ENCODE data around the gene KLF15. TPM values are rescaled to one million over a fixed set of nuclear protein-coding genes. Genes with fewer than 3 reads are reported as not detected.

The KLF15 gene
- total and polyA plus RNA-seq, 9 of the 15 experiments (the other 6 are each of a cell fraction or from before 2014, with no cell fraction given) = 0.08 to 4.8 (median 1.2) TPM

DNA sequence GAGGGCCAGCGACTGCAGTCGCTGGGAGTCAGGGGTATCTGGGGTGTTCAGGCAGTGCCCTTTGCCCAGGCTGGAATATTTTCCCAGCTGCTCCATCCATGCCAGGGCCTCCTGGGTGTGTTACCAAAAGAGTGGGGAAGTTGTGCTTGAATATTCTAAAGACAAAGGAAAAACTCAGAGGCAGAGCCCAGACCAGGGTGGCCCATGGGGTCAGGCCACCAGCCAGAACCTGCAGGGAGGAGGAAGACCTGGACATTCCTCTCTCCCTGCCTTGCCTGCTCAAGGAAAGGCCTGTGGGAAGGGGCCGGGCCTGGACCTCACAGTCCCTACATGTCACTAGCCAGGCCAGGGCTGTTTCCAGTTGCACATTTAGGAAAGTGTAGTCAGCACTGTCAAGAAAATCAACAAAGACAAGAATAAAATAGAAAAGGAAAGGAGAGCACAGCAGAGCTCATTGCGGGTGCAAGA lies 16.0 kb upstream of the KLF15 start (continued):
- no peak for TF ChIP-seq PHF21A (IDR thresholded peaks at IDR 0.05; ENCODE audit: borderline replicate concordance, low read depth)

DNA sequence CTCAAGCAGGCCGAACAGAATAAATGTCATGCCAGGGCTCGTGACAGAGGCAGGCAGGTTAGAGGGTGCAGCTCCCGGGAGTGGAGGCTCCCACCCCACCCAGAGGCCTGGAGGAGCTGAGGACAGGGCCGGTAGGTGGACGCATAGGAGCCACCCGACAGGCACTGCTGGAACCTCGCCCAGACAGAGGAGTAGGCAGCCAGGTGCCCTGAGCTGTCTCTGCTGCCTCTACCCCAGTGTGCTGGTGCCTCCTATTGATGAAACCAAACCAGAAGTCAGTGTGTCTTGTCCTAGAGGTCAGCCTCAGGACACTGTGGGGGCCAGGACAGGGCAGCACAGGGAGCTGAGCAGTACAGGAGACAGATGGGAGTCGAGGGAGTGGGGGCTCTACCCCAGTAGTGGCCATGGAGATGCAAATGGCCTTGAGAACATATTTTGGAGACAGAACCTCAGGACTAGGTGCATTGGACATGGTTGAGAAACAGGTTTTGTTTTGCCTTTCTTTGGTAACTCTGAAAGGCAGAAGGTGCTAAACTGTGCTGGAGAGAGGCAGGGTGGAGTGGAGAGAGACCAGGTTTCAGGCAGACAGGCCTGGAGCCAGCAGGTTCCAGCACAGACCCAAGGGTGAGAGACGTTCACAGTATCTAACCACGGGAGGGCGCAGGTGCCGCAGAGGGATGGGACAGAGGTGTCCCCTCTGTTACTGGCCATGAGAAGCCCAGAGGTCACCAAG lies 15.4 kb upstream of the KLF15 start:
- H3K27me3 ChIP-seq (ENCODE audit: control insufficient read depth in 2 of 2, insufficient read depth in 2 of 2, low read length in 2 of 2) = peaks cover 10 to 64% of the 10 kb centered on the region in 2 experiments; a peak in 4 of 5 replicates
- H3K9me3 ChIP-seq (replicated peaks; ENCODE audit: control insufficient read depth, insufficient read depth, low read depth, low read length) = no peaks in the 10 kb centered on the region
- no peaks in the 10 kb centered on the region for H3K36me3 ChIP-seq (ENCODE audit: control insufficient read depth, insufficient read depth, low read length)
- no peaks in the 10 kb centered on the region for H3K9me1 ChIP-seq (ENCODE audit: control insufficient read depth, insufficient read depth, low read length)
- BruUV-seq (replicated peaks) = no TSS peak
- CTCF ChIA-PET (ENCODE audit: low intra/inter-chr PET ratio) = no interaction called here
- intact Hi-C loops (cut with micrococcal nuclease) (no loop called here), in situ Hi-C loops (cut with MboI) (no loop called here)
- no peaks in the 10 kb centered on the region for H3K79me2 ChIP-seq (ENCODE audit: control insufficient read depth, insufficient read depth, low read length)
- DNase-seq (ENCODE audit: extremely low read depth in 1 of 4, low spot score in 3 of 4) (peak in 2 of 4 experiments; percentile 9 to 16), ATAC-seq (peak; percentile 85), FAIRE-seq (no peak)
- H3K4me1 ChIP-seq (replicated peaks in 1 of 2; ENCODE audit: control insufficient read depth in 2 of 2, insufficient read depth in 2 of 2, low read length in 2 of 2) = no peaks in the 10 kb centered on the region
- no peak overlapping the region for H3K27ac ChIP-seq (ENCODE audit: extremely low read depth, low read depth, low read length)
- POLR2A ChIA-PET = no interaction called here
- H4K20me1 ChIP-seq (replicated peaks; ENCODE audit: control insufficient read depth, insufficient read depth, low read length) = no peaks in the 10 kb centered on the region
- 3% methylated on average over 10 of the region's 12 CpGs for WGBS (ENCODE audit: insufficient coverage, low coverage, missing lambda C conversion rate)
- H3K4me3 ChIP-seq = no peak overlapping the region
- TF ChIP-seq RAD21 (CRISPR knock-in tag; conservative IDR thresholded peaks at IDR 0.05 in 1 of 2, IDR thresholded peaks at IDR 0.05 in 1 of 2) (peak in 1 of 2 experiments; percentile 19; a peak in 1 of 4 replicates), TCF7L2 (IDR thresholded peaks at IDR 0.05; ENCODE audit: low read depth, low read length) (no peak)
- TF ChIP-seq, protein P1, sequence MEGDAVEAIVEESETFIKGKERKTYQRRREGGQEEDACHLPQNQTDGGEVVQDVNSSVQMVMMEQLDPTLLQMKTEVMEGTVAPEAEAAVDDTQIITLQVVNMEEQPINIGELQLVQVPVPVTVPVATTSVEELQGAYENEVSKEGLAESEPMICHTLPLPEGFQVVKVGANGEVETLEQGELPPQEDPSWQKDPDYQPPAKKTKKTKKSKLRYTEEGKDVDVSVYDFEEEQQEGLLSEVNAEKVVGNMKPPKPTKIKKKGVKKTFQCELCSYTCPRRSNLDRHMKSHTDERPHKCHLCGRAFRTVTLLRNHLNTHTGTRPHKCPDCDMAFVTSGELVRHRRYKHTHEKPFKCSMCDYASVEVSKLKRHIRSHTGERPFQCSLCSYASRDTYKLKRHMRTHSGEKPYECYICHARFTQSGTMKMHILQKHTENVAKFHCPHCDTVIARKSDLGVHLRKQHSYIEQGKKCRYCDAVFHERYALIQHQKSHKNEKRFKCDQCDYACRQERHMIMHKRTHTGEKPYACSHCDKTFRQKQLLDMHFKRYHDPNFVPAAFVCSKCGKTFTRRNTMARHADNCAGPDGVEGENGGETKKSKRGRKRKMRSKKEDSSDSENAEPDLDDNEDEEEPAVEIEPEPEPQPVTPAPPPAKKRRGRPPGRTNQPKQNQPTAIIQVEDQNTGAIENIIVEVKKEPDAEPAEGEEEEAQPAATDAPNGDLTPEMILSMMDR (IDR thresholded peaks at IDR 0.05 in 2 of 3, conservative IDR thresholded peaks at IDR 0.05 in 1 of 3; ENCODE audit: insufficient read depth in 2 of 3, low read depth in 1 of 3, low read length in 3 of 3) = peak; percentile 19 to 38 (median 26); a peak in 4 of 6 replicates
- no peak overlapping the region for H3K4me2 ChIP-seq (ENCODE audit: insufficient read depth, low read length)
- no peak overlapping the region for H3K9ac ChIP-seq (ENCODE audit: insufficient read depth in 1 of 2, low read depth in 2 of 2, low read length in 2 of 2)
- no peak overlapping the region for H2AFZ ChIP-seq (ENCODE audit: low read depth, low read length)
